HepG2 (cell line): ENCODE results near the gene SLC39A1. TPM values are rescaled to one million over a fixed set of nuclear protein-coding genes. Genes with fewer than 3 reads are reported as not detected.

Experiments used
- CC2D1A ChIP-seq: sonication (generic); formaldehyde crosslinking; IDR thresholded peaks from 2 replicates; pipeline ENCODE4 v1.8.1; 2023; ENCODE audit warnings: mild to moderate bottlenecking, missing genetic modification reagents
- CCAR2 ChIP-seq: fragments of 200-400 bp; formaldehyde crosslinking; optimal IDR thresholded peaks from 2 replicates; pipeline ENCODE3; 2018; ENCODE audit warnings: low read depth, mild to moderate bottlenecking, low read length, moderate library complexity
- E2F1 ChIP-seq: sonication (generic); formaldehyde crosslinking; IDR thresholded peaks from 2 replicates; pipeline ENCODE4 v1.5.0; 2020; ENCODE audit warnings: missing genetic modification reagents
- HIVEP1 ChIP-seq: sonication (generic); formaldehyde crosslinking; IDR thresholded peaks from 2 replicates; pipeline ENCODE4 v1.4.0; 2020; ENCODE audit warnings: mild to moderate bottlenecking, missing genetic modification reagents
- HOXA7 ChIP-seq: sonication (generic); formaldehyde crosslinking; IDR thresholded peaks from 2 replicates; pipeline ENCODE4 v1.8.1; 2022; ENCODE audit warnings: mild to moderate bottlenecking, missing genetic modification reagents, moderate library complexity
- MATR3 ChIP-seq: sonication (generic); formaldehyde crosslinking; IDR thresholded peaks from 2 replicates; pipeline ENCODE4 v1.4.0; 2020; ENCODE audit warnings: missing genetic modification reagents
- NAIF1 ChIP-seq: sonication (generic); formaldehyde crosslinking; IDR thresholded peaks from 2 replicates; pipeline ENCODE4 v1.5.0; 2020; ENCODE audit warnings: mild to moderate bottlenecking, missing genetic modification reagents, borderline replicate concordance
- NFYB ChIP-seq: sonication (generic); formaldehyde crosslinking; IDR thresholded peaks from 2 replicates; pipeline ENCODE4 v1.4.0; 2020; ENCODE audit warnings: missing genetic modification reagents
- SMAD9 ChIP-seq: sonication (generic); formaldehyde crosslinking; IDR thresholded peaks from 2 replicates; pipeline ENCODE4 v1.5.1; 2020; ENCODE audit warnings: mild to moderate bottlenecking, missing genetic modification reagents
- SMARCE1 ChIP-seq: fragments of 450-650 bp; IDR thresholded peaks from 2 replicates; pipeline ENCODE4 v1.6.1; 2017; ENCODE audit warnings: borderline replicate concordance
- SNAPC4 ChIP-seq: sonication (generic); formaldehyde crosslinking; IDR thresholded peaks from 2 replicates; pipeline ENCODE4 v1.4.0; 2020; ENCODE audit warnings: mild to moderate bottlenecking, missing genetic modification reagents
- STAG1 ChIP-seq: sonication (generic); formaldehyde crosslinking; IDR thresholded peaks from 2 replicates; pipeline ENCODE4 v1.4.0; 2020; ENCODE audit warnings: missing genetic modification reagents
- TBL1XR1 ChIP-seq: fragments of 150-350 bp; IDR thresholded peaks from 2 replicates; pipeline ENCODE4 v1.6.1; 2014; ENCODE audit warnings: borderline replicate concordance, low read length; ENCODE audit not compliant: partially characterized antibody
- ZFP62 ChIP-seq: sonication (generic); formaldehyde crosslinking; IDR thresholded peaks from 2 replicates; pipeline ENCODE4 v1.4.0; 2020; ENCODE audit warnings: missing genetic modification reagents
- ZFX ChIP-seq: sonication (generic); formaldehyde crosslinking; IDR thresholded peaks from 2 replicates; pipeline ENCODE4 v1.4.0; 2020; ENCODE audit warnings: mild to moderate bottlenecking, low read depth, missing genetic modification reagents, moderate library complexity
- ZNF629 ChIP-seq: sonication (generic); formaldehyde crosslinking; conservative IDR thresholded peaks from 2 replicates; pipeline ENCODE4 v1.5.0; 2020; ENCODE audit warnings: missing genetic modification reagents
- ZNF652 ChIP-seq: IDR thresholded peaks from 2 replicates; pipeline ENCODE4 v1.6.1; 2016; ENCODE audit warnings: low read depth, borderline replicate concordance
- ZNF800 ChIP-seq: sonication (generic); formaldehyde crosslinking; IDR thresholded peaks from 2 replicates; pipeline ENCODE4 v1.4.0; 2020; ENCODE audit warnings: missing genetic modification reagents
- ZSCAN9 ChIP-seq: IDR thresholded peaks from 2 replicates; pipeline ENCODE4 v1.6.1; 2016; ENCODE audit warnings: borderline replicate concordance
- polyA plus RNA-seq, 8 experiments: library from polyadenylated mRNA; depleted of rRNA in 3 of 8; stranded (reverse) in 7 of 8; unstranded in 1 of 8; fragments of >200 nt; fragmentation: Illumina TruSeq in 4 of 8; extraction: Trizol in 4 of 8; gene quantifications; 2 replicates each; pipeline versions ENCODE4 v1.2.1 to v1.2.3, GENCODE V29; 2011 to 2016; ENCODE audit warnings: low read depth in 4 of 8, missing spikeins in 1 of 8, mixed read lengths in 1 of 8; ENCODE audit not compliant: insufficient read depth in 1 of 8
- total RNA-seq, 5 experiments: library from RNA; depleted of rRNA; stranded (reverse); fragments of >200 nt; fragmentation: Illumina TruSeq; extraction: Trizol; gene quantifications; 2 replicates each; pipeline ENCODE4 v1.2.3, GENCODE V29; 2016; ENCODE audit warnings: low read depth in 1 of 5
- TF ChIP-seq, protein P1 (sequence below): sonication (generic); formaldehyde crosslinking; IDR thresholded peaks from 2 replicates; pipeline ENCODE4 v1.4.0; 2020; ENCODE audit warnings: missing genetic modification reagents
- TF ChIP-seq, protein P2 (sequence below): sonication (generic); formaldehyde crosslinking; IDR thresholded peaks from 2 replicates; pipeline ENCODE4 v1.4.0; 2020; ENCODE audit warnings: missing genetic modification reagents; ENCODE audit errors: not compliant biosample characterization

The SLC39A1 gene
- total and polyA plus RNA-seq, 2 of the 13 experiments (the other 11 are each of a cell fraction or from before 2014, with no cell fraction given), result 71.2 to 78.4 TPM

- TF ChIP-seq ZSCAN9 (CRISPR knock-in tag) (0 out of 2 replicates have a peak, but pooled peaks have one; percentile 35), NFYB (peak; percentile 88), CCAR2 (no peak), NAIF1 (CRISPR knock-in tag) (peak; percentile 56; the same call in 1 of the 2 replicates), SMAD9 (no peak), SNAPC4 (CRISPR knock-in tag) (peak; percentile 68; the same call in 1 of the 2 replicates), CC2D1A (no peak), STAG1 (CRISPR knock-in tag) (no peak), MATR3 (CRISPR knock-in tag) (no peak), SMARCE1 (no peak), ZNF629 (no peak), ZNF652 (CRISPR knock-in tag) (no peak), TBL1XR1 (no peak), HIVEP1 (CRISPR knock-in tag) (no peak; the same call in 1 of the 2 replicates), E2F1 (CRISPR knock-in tag) (peak; percentile 69), ZNF800 (CRISPR knock-in tag) (peak; percentile 22; the same call in 1 of the 2 replicates), ZFX (CRISPR knock-in tag) (peak; percentile 86), ZFP62 (CRISPR knock-in tag) (no peak), HOXA7 (CRISPR knock-in tag) (no peak)
- TF ChIP-seq, protein P1, sequence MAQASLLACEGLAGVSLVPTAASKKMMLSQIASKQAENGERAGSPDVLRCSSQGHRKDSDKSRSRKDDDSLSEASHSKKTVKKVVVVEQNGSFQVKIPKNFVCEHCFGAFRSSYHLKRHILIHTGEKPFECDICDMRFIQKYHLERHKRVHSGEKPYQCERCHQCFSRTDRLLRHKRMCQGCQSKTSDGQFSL (CRISPR knock-in tag), result peak; percentile 36; the same call in 1 of the 2 replicates
- TF ChIP-seq, protein P2, sequence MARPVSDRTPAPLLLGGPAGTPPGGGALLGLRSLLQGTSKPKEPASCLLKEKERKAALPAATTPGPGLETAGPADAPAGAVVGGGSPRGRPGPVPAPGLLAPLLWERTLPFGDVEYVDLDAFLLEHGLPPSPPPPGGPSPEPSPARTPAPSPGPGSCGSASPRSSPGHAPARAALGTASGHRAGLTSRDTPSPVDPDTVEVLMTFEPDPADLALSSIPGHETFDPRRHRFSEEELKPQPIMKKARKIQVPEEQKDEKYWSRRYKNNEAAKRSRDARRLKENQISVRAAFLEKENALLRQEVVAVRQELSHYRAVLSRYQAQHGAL (CRISPR knock-in tag), result peak; percentile 62
These were observed at the start of gene SLC39A1 (continued) for GRCh38 chr1:153963030-153963849.
